Measurements from ENCODE around the gene RHBG.

RHBG gene

DNA sequence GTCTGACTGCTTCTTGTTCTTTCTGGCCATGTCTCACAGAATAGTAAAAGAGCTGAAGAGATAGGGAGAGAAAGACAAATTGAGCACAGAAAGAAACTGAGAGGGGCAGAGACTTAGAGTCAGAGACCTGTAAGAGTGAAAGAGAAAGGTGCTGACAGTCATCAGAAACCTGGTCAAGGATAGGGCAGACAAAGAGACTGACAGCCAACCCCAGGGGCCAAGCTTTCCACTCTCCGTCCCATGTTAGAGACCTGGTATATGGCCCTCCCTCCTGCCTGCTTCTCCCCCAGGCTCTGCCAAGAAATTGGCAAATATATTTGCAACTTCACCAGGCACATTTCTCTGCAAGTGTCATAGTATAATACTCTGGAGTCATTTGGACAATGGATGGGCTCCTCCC is 64.6 kb downstream of the RHBG start:
- TF ChIP-seq, protein P1, sequence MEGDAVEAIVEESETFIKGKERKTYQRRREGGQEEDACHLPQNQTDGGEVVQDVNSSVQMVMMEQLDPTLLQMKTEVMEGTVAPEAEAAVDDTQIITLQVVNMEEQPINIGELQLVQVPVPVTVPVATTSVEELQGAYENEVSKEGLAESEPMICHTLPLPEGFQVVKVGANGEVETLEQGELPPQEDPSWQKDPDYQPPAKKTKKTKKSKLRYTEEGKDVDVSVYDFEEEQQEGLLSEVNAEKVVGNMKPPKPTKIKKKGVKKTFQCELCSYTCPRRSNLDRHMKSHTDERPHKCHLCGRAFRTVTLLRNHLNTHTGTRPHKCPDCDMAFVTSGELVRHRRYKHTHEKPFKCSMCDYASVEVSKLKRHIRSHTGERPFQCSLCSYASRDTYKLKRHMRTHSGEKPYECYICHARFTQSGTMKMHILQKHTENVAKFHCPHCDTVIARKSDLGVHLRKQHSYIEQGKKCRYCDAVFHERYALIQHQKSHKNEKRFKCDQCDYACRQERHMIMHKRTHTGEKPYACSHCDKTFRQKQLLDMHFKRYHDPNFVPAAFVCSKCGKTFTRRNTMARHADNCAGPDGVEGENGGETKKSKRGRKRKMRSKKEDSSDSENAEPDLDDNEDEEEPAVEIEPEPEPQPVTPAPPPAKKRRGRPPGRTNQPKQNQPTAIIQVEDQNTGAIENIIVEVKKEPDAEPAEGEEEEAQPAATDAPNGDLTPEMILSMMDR (IDR thresholded peaks at IDR 0.05), result no peak

Data from LNCAP (cell line).